ENCODE results near the gene MFN2.

- TF ChIP-seq CTCF (conservative IDR thresholded peaks at IDR 0.05) = no peak
- no peak for TF ChIP-seq EZH2 (IDR thresholded peaks at IDR 0.05; ENCODE audit: low read depth)
These were observed 36.6 kb upstream of the MFN2 start for GRCh38 chr1:11943619-11944018.
